CD14-positive monocyte (primary cell): ENCODE data around the gene DDX46. TPM values are rescaled to one million over a fixed set of nuclear protein-coding genes. Genes with fewer than 3 reads are reported as not detected.

Experiments used
- DNase-seq, 3 donors: peaks; one replicate each; pipeline ENCODE4 v3.0.0-alpha.2; 2011 to 2022
- H2AFZ ChIP-seq: 2 replicates; pipeline ENCODE4 v1.6.0; 2012; ENCODE audit warnings: mild to moderate bottlenecking, low read depth, low read length, inconsistent platforms; ENCODE audit not compliant: insufficient read depth, poor library complexity, severe bottlenecking
- H3K27ac ChIP-seq, 2 donors: 1 replicate in 1 of 2; 2 replicates in 1 of 2; pipeline ENCODE4 v1.5.1; 2012 to 2013; ENCODE audit warnings: low read length in 2 of 2, control low read depth in 1 of 2, inconsistent platforms in 1 of 2, low read depth in 1 of 2, mild to moderate bottlenecking in 1 of 2
- H3K27me3 ChIP-seq, 2 donors: one replicate each; pipeline versions ENCODE4 v1.6.0 to v1.6.1; 2011 to 2013; ENCODE audit warnings: low read length in 2 of 2; ENCODE audit not compliant: control insufficient read depth in 2 of 2, insufficient read depth in 2 of 2
- H3K36me3 ChIP-seq, 2 donors: replicated peaks in 1 of 2; 1 replicate in 1 of 2; 2 replicates in 1 of 2; pipeline versions ENCODE4 v1.5.1 to v1.6.1; 2012 to 2013; ENCODE audit warnings: low read length in 2 of 2, control low read depth in 1 of 2, inconsistent platforms in 1 of 2, mild to moderate bottlenecking in 1 of 2; ENCODE audit not compliant: insufficient read depth in 2 of 2, control insufficient read depth in 1 of 2
- H3K4me1 ChIP-seq, 2 donors: 1 replicate in 1 of 2; 2 replicates in 1 of 2; pipeline versions ENCODE4 v1.5.1 to v1.6.1; 2012 to 2013; ENCODE audit warnings: low read length in 2 of 2, control low read depth in 1 of 2, inconsistent platforms in 1 of 2, mild to moderate bottlenecking in 1 of 2, moderate library complexity in 1 of 2; ENCODE audit not compliant: insufficient read depth in 2 of 2, control insufficient read depth in 1 of 2
- H3K4me2 ChIP-seq: replicated peaks from 2 replicates; pipeline ENCODE3; 2012; ENCODE audit warnings: low read length, moderate library complexity, mild to moderate bottlenecking; ENCODE audit not compliant: poor library complexity, severe bottlenecking; ENCODE audit errors: extremely low read depth
- H3K4me3 ChIP-seq, 3 experiments: fragments of 200-600 bp in 1 of 3; sonication (generic) in 1 of 3; replicated peaks in 1 of 3; 1 replicate in 2 of 3; 2 replicates in 1 of 3; pipeline ENCODE4 v1.5.1; 2011 to 2013; ENCODE audit warnings: low read length in 3 of 3, mild to moderate bottlenecking in 3 of 3, control low read depth in 2 of 3, low read depth in 2 of 3, inconsistent platforms in 1 of 3, moderate library complexity in 1 of 3
- H3K79me2 ChIP-seq: 2 replicates; pipeline ENCODE4 v1.6.0; 2012; ENCODE audit warnings: mild to moderate bottlenecking, control low read depth, inconsistent platforms, low read length, moderate library complexity; ENCODE audit not compliant: insufficient read depth
- H3K9ac ChIP-seq: 2 replicates; pipeline ENCODE4 v1.6.0; 2017; ENCODE audit warnings: low read length, mild to moderate bottlenecking; ENCODE audit not compliant: insufficient read depth, poor library complexity, severe bottlenecking
- H3K9me3 ChIP-seq, 2 donors: replicated peaks in 1 of 2; 1 replicate in 1 of 2; 2 replicates in 1 of 2; pipeline versions ENCODE4 v1.5.1 to v1.6.1; 2012 to 2013; ENCODE audit warnings: low read length in 2 of 2, control low read depth in 1 of 2; ENCODE audit not compliant: control insufficient read depth in 1 of 2, insufficient read depth in 1 of 2
- H4K20me1 ChIP-seq: 2 replicates; pipeline ENCODE4 v1.6.0; 2012; ENCODE audit warnings: mild to moderate bottlenecking, low read length, control low read depth, moderate library complexity; ENCODE audit not compliant: insufficient read depth
- H3K27ac Mint-ChIP-seq, 7 donors: one replicate each; pipeline ENCODE4 v1.8.0; 2020; ENCODE audit warnings: mild to moderate bottlenecking in 7 of 7, mixed read lengths in 7 of 7, moderate library complexity in 6 of 7, inconsistent platforms in 2 of 7
- H3K27me3 Mint-ChIP-seq, 3 donors: one replicate each; pipeline ENCODE4 v1.8.0; 2021 to 2022; ENCODE audit warnings: low read depth in 3 of 3, mild to moderate bottlenecking in 3 of 3, mixed read lengths in 3 of 3, moderate library complexity in 3 of 3, inconsistent platforms in 1 of 3
- H3K36me3 Mint-ChIP-seq, 2 donors: one replicate each; pipeline ENCODE4 v1.8.0; 2020; ENCODE audit warnings: mixed read lengths in 2 of 2, inconsistent platforms in 1 of 2, mild to moderate bottlenecking in 1 of 2
- H3K4me1 Mint-ChIP-seq: one replicate; pipeline ENCODE4 v1.8.0; 2020; ENCODE audit warnings: mild to moderate bottlenecking, mixed read lengths
- H3K4me3 Mint-ChIP-seq, 2 donors: one replicate each; pipeline ENCODE4 v1.8.0; 2020; ENCODE audit warnings: mild to moderate bottlenecking in 2 of 2, mixed read lengths in 2 of 2, moderate library complexity in 1 of 2
- H3K9me3 Mint-ChIP-seq, 7 donors: one replicate each; pipeline ENCODE4 v1.8.0; 2020 to 2022; ENCODE audit warnings: mixed read lengths in 7 of 7, mild to moderate bottlenecking in 6 of 7, moderate library complexity in 6 of 7, inconsistent platforms in 2 of 7
- CTCF ChIP-seq: fragments of 200-600 bp; IDR thresholded peaks from one replicate; pipeline ENCODE4 v1.8.0; 2022; ENCODE audit warnings: antibody characterized with exemption, mild to moderate bottlenecking
- WGBS: methylation state at CpG from one replicate; pipeline ENCODE4 v1.1.5; 2013; ENCODE audit warnings: missing lambda C conversion rate; ENCODE audit not compliant: insufficient coverage; 5-methylcytosine and 5-hydroxymethylcytosine counted together
- intact Hi-C, 2 donors: fragments of 100-400 bp; cut with micrococcal nuclease; formaldehyde crosslinking; loops; one replicate each; pipeline versions ENCODE4 v1.15.0 to v1.15.1; 2023
- polyA plus RNA-seq, 3 donors: library from polyadenylated mRNA; depleted of rRNA in 1 of 3; unstranded in 2 of 3; stranded (reverse) in 1 of 3; fragments of 300-500 nt in 2 of 3; fragments of >200 nt in 1 of 3; fragmentation: Illumina TruSeq in 2 of 3; gene quantifications; 1 replicate in 2 of 3; 2 replicates in 1 of 3; pipeline ENCODE4 v1.2.3, GENCODE V29; 2012 to 2021

The DDX46 gene
- polyA plus RNA-seq, 3 donors, result 7.6 to 22.3 (median 11.8) TPM

DNA sequence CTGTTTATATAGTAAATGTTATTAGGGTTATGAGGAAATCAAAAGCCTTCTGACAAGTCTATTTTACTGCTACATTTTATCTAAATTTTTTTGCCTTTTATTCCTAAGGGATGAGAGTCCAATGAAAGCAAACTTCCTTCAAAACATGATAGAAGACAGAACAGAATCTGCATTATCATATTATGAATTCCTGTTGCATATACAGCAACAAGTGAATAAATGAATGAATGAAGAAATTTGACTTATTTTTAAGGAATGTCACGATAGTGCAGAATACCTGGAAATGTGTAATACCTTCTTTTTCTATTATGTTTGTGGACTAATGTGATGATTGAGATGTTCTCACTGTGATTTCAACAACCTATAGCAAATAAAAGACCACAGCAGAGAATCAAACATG, 33.7 kb upstream of the DDX46 start:
- Mint-ChIP-seq H3K27ac (no peak overlapping the region), H3K27me3 (peaks cover 0 to 2% (median 0%) of the 10 kb centered on the region in 3 donors), H3K36me3 (peaks cover 49 to 54% of the 10 kb centered on the region in 2 donors), H3K9me3 (no peaks in the 10 kb centered on the region), H3K4me1 (no peaks in the 10 kb centered on the region), H3K4me3 (no peak overlapping the region)
- no peaks in the 10 kb centered on the region for H3K9me3 ChIP-seq
- H3K4me3 ChIP-seq, result no peak overlapping the region
- no peaks in the 10 kb centered on the region for H3K79me2 ChIP-seq
- peaks cover 47 to 67% of the 10 kb centered on the region in 2 donors for H3K36me3 ChIP-seq
- no peak overlapping the region for H3K27ac ChIP-seq
- no peaks in the 10 kb centered on the region for H3K4me1 ChIP-seq
- H3K9ac ChIP-seq, result no peak overlapping the region
- H2AFZ ChIP-seq, result no peak overlapping the region
- no peak for DNase-seq
- no peak overlapping the region for H3K4me2 ChIP-seq
- H3K27me3 ChIP-seq, result no peaks in the 10 kb centered on the region
- intact Hi-C loops, result no loop called here
- no peaks in the 10 kb centered on the region for H4K20me1 ChIP-seq
- no peak for TF ChIP-seq CTCF
- no CpG with 5 or more reads among the region's 1 CpG for WGBS

GRCh38 chr5:134732819-134733218, 25.8 kb upstream of the DDX46 start:
- intact Hi-C loops, result loop anchor here in 1 of 2 donors (10.0 kb wide), 1 partner anchor 78 kb away; no protein-coding TSS in a partner anchor
- no peaks in the 10 kb centered on the region for H3K36me3 Mint-ChIP-seq
- Histone ChIP-seq H3K4me2 (no peak overlapping the region), H3K4me3 (no peak overlapping the region), H3K36me3 (peaks cover 0 to under 1% of the 10 kb centered on the region in 2 donors), H3K79me2 (no peaks in the 10 kb centered on the region), H3K9ac (no peak overlapping the region), H3K27ac (no peak overlapping the region), H2AFZ (no peak overlapping the region), H3K27me3 (no peaks in the 10 kb centered on the region), H3K4me1 (peaks cover 30 to 33% of the 10 kb centered on the region in 2 donors), H4K20me1 (no peaks in the 10 kb centered on the region), H3K9me3 (no peaks in the 10 kb centered on the region)
- TF ChIP-seq CTCF, result no peak
- H3K4me3 Mint-ChIP-seq, result no peak overlapping the region
- DNase-seq, result peak; percentile 9 to 31 (median 17)
- no CpG with 5 or more reads among the region's 3 CpGs for WGBS
- no peaks in the 10 kb centered on the region for H3K27me3 Mint-ChIP-seq
- no peak overlapping the region for H3K27ac Mint-ChIP-seq
- peaks cover 22% of the 10 kb centered on the region for H3K4me1 Mint-ChIP-seq
- peaks cover 0 to 3% (median 0%) of the 10 kb centered on the region in 7 donors for H3K9me3 Mint-ChIP-seq
